GM12872 (cell line): ENCODE measurements around the gene KCNIP1.

ENCODE experiments used
- TF ChIP-seq, protein P1 (sequence below): IDR thresholded peaks from 3 replicates; pipeline ENCODE4 v1.5.1; 2011; ENCODE audit warnings: low read depth, mild to moderate bottlenecking, low read length, moderate library complexity; ENCODE audit not compliant: insufficient read depth

The KCNIP1 gene

DNA sequence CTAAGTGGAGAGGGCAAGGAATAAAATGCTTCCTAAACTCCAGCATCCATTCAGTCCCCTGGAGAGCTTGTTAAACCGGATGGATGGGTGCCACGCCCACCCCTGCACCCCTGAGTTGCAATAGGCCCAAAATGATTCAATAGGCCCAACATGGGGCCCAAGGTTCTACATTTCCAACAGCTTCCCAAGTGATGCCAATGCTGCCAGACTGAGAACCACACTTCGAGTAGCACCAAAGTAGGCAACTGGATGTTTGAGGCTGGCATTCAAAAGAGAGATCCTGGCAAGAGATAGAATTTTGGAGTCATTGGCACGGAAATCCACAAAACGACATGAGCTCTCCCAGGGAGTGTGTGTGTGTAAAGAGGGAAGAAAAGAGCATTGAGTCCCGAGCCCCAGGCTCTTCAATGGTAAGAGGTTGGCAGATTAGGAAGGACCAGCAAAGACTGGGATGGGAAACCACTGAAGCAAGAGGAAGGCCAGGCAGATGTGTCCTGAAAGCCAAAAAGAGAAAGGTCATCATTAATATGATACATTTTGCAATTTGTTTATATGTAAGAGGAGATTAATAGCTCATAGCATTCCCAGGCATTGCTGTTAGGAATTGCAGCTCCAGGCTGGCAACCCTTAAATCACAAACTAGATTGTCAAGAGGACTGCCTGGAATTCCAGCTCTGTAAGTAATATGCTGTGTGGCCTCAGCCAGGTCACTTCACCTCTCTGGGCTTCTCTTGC, 130.6 kb downstream of the KCNIP1 start:
- TF ChIP-seq, protein P1, sequence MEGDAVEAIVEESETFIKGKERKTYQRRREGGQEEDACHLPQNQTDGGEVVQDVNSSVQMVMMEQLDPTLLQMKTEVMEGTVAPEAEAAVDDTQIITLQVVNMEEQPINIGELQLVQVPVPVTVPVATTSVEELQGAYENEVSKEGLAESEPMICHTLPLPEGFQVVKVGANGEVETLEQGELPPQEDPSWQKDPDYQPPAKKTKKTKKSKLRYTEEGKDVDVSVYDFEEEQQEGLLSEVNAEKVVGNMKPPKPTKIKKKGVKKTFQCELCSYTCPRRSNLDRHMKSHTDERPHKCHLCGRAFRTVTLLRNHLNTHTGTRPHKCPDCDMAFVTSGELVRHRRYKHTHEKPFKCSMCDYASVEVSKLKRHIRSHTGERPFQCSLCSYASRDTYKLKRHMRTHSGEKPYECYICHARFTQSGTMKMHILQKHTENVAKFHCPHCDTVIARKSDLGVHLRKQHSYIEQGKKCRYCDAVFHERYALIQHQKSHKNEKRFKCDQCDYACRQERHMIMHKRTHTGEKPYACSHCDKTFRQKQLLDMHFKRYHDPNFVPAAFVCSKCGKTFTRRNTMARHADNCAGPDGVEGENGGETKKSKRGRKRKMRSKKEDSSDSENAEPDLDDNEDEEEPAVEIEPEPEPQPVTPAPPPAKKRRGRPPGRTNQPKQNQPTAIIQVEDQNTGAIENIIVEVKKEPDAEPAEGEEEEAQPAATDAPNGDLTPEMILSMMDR = no peak

DNA sequence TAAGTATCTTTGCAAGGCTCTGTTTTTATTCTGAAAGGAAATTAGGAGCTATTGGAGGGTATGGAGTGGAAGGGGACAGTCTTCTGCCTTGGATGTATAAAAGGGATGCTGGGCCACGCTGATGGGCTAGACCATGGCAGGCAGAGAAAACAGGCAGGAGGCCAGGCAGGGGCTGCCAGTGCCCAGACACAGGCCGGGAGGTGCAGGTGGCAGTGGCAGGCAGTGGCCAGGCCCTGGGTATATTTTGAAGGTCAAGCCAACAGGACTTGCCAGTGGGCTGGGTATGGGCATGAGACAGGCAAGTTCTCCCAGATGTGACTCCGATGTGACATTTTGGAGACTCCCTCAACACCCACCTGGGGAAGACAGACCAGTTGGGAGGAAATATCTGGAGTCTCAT, 131.9 kb downstream of the KCNIP1 start:
- TF ChIP-seq, protein P1 = no peak

DNA sequence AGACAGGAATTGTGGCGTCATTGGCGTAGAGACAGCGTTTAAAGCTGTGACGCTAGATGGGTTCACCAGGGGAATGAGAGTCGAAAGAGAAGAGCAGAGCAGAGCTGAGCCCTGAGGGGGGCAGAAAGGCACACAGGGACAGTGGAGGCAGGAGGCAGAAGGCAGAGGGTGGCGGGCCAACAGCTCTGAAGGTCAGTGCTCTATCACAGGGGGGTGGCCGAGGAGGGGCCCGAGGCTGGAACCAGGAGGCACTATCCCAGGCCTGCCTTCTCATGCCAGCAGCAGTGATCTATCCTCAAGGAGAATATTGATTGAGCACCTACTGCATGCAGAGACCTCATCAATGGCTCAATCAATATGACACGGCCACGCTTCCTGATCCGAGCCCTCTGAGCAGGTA, 132.4 kb downstream of the KCNIP1 start:
- TF ChIP-seq, protein P1 = no peak

DNA sequence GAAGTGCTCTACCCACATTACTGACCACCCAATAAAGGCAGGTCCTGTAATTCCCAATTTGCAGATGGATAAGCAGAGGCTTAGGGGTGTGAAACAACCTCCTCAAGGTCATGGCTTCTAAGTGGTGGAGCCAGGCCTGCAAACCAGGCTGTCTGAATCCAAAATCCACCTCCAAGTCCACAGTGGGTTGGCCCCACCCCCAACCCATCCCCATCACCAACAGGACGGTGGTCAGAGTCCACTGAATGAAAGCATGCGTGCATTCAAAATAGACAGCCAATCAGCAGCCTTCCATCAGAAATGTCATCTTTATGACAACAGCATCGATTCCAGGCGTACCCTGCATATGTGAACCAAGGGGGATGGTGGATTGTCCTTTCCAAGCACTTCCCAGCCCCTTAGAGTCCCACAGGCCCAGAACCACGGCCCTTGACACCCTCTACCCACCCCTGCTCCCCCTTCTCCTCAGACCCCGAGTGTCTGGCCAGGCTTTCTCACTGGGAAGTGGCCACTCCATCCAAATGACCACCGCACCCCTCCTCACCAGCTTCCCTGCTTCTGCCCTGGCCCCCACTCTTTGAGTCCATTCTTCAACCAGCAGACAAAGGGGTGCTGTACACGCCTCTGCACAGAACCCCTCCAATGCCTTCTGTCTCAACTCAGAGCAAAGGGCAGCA, 133.1 kb downstream of the KCNIP1 start:
- TF ChIP-seq, protein P1 = no peak

DNA sequence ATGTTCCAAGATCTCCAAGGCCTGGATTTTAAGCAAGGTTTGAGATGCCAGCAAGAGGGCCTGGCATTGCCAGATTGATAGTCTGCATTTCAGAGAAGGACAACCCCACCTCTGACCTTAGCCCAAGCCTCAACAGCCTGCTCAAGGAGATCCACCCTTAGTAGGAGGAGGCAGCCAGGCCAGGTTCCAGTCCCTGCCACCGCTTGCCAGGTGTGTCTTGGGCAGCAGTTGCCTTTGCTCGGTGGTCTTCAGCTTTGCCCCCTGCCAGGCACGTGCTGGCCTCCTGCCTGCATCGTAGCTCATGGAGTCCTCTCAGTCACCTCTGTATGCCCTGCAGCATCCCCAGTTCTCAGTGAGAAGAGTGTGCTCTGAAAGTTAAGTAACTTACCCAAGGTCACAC, 134.2 kb downstream of the KCNIP1 start:
- TF ChIP-seq, protein P1 = no peak

DNA sequence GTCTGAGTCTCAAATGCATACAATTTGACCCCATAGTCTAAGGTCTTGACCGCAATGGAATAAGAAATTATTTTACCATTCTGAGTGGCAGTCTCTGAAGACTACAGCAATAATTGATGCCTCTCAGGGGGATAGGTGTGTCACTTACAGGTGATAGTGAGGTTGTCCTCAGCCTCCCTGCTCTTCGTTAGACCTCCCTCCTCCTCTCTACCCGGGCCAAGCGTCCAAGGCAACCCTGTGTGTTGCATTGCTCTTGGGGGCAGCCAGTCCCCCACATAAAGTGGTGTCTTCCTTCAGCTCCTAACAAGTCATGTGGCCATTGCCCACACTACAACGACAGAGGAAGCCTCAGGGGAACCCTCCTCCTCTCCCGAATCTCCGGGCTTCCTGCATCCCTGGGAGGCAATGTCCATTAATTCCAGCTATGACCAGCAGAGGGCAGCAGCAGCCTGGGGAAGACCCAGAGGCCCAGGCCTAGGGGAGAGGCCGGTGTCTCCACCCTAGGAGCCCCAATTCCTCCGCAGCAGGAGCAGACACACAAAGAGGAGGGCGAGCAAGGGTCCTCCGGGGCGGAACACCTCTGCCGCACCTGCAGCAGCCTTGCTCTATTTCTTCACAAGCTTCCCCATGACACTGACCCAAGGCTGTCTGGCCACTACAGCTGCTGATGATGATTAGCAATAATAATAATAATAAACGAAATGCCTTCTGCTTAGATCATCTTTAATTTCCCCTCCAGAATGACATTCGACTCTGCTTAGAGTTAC, 134.8 kb downstream of the KCNIP1 start:
- TF ChIP-seq, protein P1 = peak; percentile 87

DNA sequence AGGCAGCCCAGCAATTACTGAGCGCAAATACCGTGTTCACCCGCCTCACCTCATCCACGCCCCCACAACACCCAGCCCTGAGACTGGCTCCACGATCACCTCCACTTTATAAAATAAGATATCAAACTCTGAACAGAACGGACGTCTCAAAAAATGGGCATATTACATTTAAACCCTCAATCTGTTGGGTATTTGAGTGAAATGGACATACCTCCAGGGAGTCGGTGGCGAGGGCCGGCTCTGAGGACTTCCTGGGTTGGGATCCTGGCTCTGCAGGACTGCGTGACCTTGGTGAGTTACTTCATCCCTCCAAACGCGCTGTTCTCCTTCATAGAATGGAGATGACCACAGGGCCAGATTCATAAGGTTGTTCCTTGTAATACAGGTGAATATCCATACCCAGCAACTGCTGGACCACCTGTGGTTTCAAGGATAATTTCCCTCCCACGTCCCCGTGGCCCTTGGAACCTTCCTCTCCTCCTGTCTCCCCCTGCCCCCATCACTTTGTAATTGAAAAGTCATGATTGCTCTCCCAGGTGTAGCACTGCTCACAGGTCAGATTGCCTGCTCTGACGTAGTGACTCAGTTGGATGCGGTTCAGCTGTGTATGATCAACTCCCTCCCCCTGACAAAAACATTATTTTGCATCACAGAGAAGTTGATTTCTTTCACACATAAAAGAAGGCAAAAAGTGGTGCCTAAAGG, 135.6 kb downstream of the KCNIP1 start:
- TF ChIP-seq, protein P1 = no peak
